GM13976 (cell line): Measurements from ENCODE around the gene IL21R.

Experiments
- DNase-seq: peaks from one replicate; pipeline ENCODE4 v3.0.0; 2012; ENCODE audit warnings: low spot score
- in situ Hi-C: fragments of 300-500 bp; cut with MboI; formaldehyde crosslinking; loops from one replicate; pipeline ENCODE4 v1.12.0; 2022; ENCODE audit warnings: low sequenced_read_pairs, mixed read lengths, inconsistent platforms; ENCODE audit not compliant: unreplicated experiment
- TF ChIP-seq, protein P1 (sequence below): IDR thresholded peaks from 2 replicates; pipeline ENCODE4 v1.5.1; 2012; ENCODE audit warnings: borderline replicate concordance, mild to moderate bottlenecking; ENCODE audit not compliant: insufficient read depth; ENCODE audit errors: extremely low read depth, missing control alignments, control extremely low read depth

IL21R gene

DNA sequence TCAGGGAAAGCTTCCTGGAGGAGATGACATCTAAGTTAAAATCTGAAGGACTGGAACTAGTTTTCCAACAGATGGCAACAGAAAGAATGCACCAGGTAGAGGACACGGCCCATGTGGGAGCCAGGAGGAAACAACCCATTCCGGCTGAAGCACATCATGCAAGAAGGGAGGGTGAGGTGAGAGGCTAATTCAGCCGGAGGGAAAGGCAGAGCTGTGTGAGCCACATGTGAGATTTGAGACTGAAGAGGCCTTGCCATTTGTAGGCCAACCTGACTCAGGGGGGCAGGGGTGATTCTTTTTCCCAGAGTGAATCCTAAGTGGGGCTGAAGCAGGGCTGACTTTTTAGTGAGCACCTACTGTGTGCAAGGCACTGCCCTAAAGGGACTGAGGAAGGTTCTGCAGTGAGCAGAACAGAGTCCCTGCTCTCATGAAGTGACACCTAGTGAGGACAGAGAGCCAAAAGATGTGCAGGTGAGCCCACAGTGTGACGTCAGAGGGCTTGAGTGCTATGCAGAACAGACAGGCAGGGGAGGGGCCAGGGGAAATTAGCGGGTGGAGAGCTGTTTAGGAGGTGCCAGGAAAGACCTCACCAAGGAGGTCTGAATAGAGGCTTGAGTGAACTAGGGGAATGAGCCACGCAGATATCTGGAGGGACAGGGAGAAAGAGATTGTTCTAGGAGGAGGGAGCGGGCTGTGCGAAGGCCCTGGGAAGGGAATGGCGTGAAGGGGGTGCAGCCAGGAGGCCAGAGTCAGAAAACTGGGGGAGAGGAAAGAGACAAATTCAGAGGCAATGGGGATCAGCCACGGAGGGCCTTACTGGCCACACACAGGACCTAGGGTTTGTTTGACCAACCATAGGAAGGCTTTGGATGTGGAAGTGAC lies 19.8 kb upstream of the IL21R start:
- in situ Hi-C loops, result no loop called here
- no peak for DNase-seq
- TF ChIP-seq, protein P1, sequence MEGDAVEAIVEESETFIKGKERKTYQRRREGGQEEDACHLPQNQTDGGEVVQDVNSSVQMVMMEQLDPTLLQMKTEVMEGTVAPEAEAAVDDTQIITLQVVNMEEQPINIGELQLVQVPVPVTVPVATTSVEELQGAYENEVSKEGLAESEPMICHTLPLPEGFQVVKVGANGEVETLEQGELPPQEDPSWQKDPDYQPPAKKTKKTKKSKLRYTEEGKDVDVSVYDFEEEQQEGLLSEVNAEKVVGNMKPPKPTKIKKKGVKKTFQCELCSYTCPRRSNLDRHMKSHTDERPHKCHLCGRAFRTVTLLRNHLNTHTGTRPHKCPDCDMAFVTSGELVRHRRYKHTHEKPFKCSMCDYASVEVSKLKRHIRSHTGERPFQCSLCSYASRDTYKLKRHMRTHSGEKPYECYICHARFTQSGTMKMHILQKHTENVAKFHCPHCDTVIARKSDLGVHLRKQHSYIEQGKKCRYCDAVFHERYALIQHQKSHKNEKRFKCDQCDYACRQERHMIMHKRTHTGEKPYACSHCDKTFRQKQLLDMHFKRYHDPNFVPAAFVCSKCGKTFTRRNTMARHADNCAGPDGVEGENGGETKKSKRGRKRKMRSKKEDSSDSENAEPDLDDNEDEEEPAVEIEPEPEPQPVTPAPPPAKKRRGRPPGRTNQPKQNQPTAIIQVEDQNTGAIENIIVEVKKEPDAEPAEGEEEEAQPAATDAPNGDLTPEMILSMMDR, result no peak

DNA sequence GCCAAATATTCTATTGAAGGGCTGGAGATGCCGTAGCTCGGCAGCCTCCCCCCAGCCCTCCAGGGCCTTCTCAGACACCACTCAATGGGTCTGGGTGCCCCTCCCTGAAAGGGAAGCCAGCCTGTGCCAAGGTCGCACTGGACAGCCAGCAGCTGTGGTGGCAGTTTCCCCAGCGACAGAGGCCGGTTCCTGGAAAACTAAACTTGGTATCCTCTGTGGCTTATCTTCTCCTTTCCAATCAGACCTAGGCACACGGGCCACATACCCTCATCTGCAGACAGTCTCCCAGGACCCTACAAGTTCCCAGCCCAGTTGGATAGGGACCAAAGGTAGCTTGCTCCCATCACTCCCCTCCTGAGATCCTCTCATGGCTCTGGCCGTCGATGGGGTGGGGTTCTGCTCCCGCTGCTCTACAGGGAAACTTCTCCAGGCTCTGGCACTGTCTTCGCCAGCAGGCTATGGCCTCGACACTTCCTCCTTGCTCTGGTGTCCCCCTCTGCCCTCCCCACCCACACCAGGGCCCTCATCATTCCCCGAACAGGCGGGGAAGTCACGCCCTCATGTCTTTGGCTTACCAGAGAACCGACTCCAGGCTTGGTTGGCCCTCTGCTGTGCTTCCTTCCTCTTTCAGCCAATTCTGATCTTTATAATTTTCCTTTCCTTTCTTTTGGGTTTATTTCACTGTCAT lies 18.3 kb upstream of the IL21R start:
- TF ChIP-seq, protein P1, result no peak
- DNase-seq, result no peak
- in situ Hi-C loops, result no loop called here

DNA sequence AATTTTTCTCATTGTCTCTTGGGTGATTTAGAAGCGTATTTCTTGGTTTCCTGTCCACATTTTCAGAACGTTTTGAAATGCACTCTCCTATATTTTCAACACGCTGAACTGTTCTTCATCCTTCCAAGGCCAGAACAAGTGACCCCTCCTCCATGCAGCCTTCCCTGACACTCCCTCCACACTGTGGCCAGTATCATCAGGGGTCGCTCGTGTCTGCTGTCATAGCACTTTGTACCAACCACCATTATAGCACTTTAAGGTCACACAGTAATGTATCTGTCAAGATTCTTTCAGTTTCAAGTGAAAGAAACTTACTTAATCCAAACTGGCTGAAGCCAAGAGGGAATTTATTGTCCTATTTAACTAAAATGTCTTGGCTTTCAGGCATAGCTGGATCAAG lies 17.5 kb upstream of the IL21R start:
- in situ Hi-C loops, result no loop called here
- TF ChIP-seq, protein P1, result no peak
- no peak for DNase-seq

DNA sequence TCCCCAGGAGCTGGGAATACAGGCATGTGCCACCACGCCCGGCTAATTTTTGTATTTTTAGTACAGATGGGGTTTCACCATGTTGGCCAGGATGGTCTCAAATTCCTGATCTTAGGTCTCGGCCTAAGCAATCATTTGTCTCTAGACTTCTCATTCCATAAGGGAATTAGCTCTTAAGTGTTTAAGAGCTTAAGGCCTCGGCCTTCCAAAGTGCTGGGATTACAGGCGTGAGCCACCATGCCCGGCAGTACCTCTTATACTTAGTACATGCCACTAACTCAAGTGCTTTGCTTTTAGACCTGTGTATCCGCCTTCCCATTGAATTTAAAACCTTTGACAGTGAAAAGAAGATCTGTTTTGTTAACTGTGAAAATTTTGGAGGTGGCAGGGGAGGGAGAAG lies 16.6 kb upstream of the IL21R start:
- in situ Hi-C loops, result no loop called here
- DNase-seq, result no peak
- TF ChIP-seq, protein P1, result no peak

DNA sequence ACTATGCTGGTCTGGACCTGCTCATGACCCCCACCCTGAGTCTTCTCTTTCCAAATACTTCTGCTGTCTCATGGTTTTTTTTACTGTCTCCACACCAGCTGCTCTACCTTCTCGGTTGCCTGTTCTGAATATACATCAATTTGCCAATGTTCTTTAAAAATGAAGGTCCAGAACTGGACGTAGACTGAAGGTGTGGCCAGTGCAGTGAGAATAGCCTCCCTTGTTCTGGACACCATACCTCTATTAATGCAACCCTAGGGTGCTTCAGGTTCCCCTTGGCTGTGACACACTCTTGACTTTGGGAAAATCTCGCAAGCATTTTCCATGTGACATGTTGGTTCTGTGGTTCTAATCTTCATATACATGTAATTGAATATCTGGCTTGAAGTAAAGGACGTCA lies 15.3 kb upstream of the IL21R start:
- TF ChIP-seq, protein P1, result no peak
- in situ Hi-C loops, result no loop called here
- DNase-seq, result no peak

DNA sequence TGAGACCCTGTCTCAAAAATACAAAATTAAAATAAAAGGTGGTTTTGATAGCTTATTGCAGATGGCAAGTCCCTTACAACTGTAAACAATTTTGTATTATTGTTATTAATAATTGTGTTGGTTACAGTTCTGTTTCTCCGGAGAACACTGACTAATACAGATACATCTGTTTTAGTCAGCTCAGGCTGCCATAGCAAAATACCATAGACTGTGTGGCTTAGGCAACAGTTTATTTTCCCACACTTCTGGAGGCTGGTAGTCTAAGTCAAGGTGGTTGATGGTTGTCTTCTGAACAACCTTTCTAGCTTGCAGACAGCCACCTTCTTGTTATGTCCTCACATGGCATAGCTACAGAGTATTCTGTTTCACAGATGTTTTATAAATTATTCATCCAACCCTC lies 14.2 kb upstream of the IL21R start:
- in situ Hi-C loops, result no loop called here
- no peak for DNase-seq
- TF ChIP-seq, protein P1, result no peak
